Uterus (tissue), 2 donors: Measurements from ENCODE around the gene CACNG6.

Experiments
- POLR2A ChIP-seq, 2 donors: fragments of 450-650 bp; IDR thresholded peaks; one replicate each; pipeline ENCODE4 v1.6.1; 2016; ENCODE audit warnings: antibody characterized with exemption in 2 of 2, mild to moderate bottlenecking in 1 of 2, moderate library complexity in 1 of 2
- TF ChIP-seq, protein P1 (sequence below), 4 experiments: fragments of 200-600 bp in 2 of 4; fragments of 450-650 bp in 2 of 4; sonication (generic) in 2 of 4; IDR thresholded peaks; one replicate each; pipeline ENCODE4 v1.5.1; 2016 to 2019; ENCODE audit warnings: antibody characterized with exemption in 4 of 4, mild to moderate bottlenecking in 2 of 4, moderate library complexity in 1 of 4

DNA sequence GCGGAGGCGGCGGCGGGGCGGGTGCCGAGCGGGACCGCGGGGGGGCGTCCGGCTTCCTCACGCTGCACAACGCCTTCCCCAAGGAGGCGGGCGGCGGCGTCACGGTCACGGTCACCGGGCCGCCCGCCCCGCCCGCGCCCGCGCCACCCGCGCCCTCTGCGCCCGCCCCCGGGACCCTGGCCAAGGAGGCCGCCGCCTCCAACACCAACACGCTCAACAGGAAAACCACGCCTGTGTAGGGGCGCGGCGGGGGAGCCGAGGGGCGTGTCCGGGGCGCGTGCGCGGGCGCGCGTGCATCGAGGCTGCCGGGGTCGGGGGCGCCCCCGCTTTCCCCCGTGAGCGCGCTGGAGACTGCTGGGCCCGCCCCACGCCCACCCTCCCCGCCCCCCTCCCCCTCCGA lies 8.8 kb upstream of the CACNG6 start:
- TF ChIP-seq, protein P1, sequence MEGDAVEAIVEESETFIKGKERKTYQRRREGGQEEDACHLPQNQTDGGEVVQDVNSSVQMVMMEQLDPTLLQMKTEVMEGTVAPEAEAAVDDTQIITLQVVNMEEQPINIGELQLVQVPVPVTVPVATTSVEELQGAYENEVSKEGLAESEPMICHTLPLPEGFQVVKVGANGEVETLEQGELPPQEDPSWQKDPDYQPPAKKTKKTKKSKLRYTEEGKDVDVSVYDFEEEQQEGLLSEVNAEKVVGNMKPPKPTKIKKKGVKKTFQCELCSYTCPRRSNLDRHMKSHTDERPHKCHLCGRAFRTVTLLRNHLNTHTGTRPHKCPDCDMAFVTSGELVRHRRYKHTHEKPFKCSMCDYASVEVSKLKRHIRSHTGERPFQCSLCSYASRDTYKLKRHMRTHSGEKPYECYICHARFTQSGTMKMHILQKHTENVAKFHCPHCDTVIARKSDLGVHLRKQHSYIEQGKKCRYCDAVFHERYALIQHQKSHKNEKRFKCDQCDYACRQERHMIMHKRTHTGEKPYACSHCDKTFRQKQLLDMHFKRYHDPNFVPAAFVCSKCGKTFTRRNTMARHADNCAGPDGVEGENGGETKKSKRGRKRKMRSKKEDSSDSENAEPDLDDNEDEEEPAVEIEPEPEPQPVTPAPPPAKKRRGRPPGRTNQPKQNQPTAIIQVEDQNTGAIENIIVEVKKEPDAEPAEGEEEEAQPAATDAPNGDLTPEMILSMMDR (IDR thresholded peaks at IDR 0.05), result no peak
- no peak for TF ChIP-seq POLR2A (IDR thresholded peaks at IDR 0.05)
